Suprapubic skin (tissue), 3 donors: ENCODE measurements around the gene DIPK1B.

ENCODE experiments used
- CTCF ChIP-seq, 2 donors: fragments of 200-600 bp in 1 of 2; fragments of 450-650 bp in 1 of 2; sonication (generic) in 1 of 2; IDR thresholded peaks; one replicate each; pipeline ENCODE4 v1.5.1; 2016 to 2019; ENCODE audit warnings: antibody characterized with exemption in 2 of 2, mild to moderate bottlenecking in 1 of 2, moderate library complexity in 1 of 2
- EP300 ChIP-seq: sonication (generic); formaldehyde crosslinking; IDR thresholded peaks from one replicate; pipeline ENCODE4 v1.6.1; 2017; ENCODE audit warnings: antibody characterized with exemption
- POLR2A ChIP-seq, 2 donors: fragments of 450-650 bp; IDR thresholded peaks; one replicate each; pipeline ENCODE4 v1.6.1; 2017; ENCODE audit warnings: antibody characterized with exemption in 2 of 2, mild to moderate bottlenecking in 2 of 2, moderate library complexity in 2 of 2

GRCh38 chr9:136678624-136679023, 33.7 kb upstream of the DIPK1B start:
- TF ChIP-seq CTCF (IDR thresholded peaks at IDR 0.05) = no peak
- TF ChIP-seq EP300 = no peak
- TF ChIP-seq POLR2A (IDR thresholded peaks at IDR 0.05) = no peak
